GM12892 (cell line): ENCODE results near the gene C5AR2.
"Not testable (repeated sequence)": the region's sequence is repeated elsewhere in the genome, so short reads cannot be mapped to it uniquely, and the experiment has no call there.

Experiments
- POLR2A ChIP-seq: IDR thresholded peaks from 2 replicates; pipeline ENCODE4 v1.6.1; 2011; ENCODE audit warnings: low read depth, low read length, control low read depth
- POLR2AphosphoS5 ChIP-seq: IDR thresholded peaks from 2 replicates; pipeline ENCODE4 v1.6.1; 2011; ENCODE audit warnings: low read depth, low read length, control low read depth
- TAF1 ChIP-seq: IDR thresholded peaks from 2 replicates; pipeline ENCODE4 v1.6.1; 2011; ENCODE audit warnings: low read depth, mild to moderate bottlenecking, control low read depth, low read length, borderline replicate concordance

- not testable (repeated sequence) for TF ChIP-seq POLR2A, POLR2AphosphoS5, TAF1
These were observed 55.6 kb downstream of the C5AR2 start for GRCh38 chr19:47387623-47388022.
